ENCODE data around the gene PRELP.
"Not testable (repeated sequence)": the region's sequence is repeated elsewhere in the genome, so short reads cannot be mapped to it uniquely, and the experiment has no call there.

The PRELP gene
- long read RNA-seq, donor 1, full-length matches to known transcripts = 1 of 1 reads
- long read RNA-seq, donor 1, partial matches to known transcripts = 0 of 1 reads
- long read RNA-seq, donor 1, other reads (novel, unspliced or antisense) = 0 of 1 reads
- long read RNA-seq, donor 2, full-length matches to known transcripts = 1 of 1 reads
- long read RNA-seq, donor 2, partial matches to known transcripts = 0 of 1 reads
- long read RNA-seq, donor 2, other reads (novel, unspliced or antisense) = 0 of 1 reads
- long read RNA-seq, donor 3, full-length matches to known transcripts = 2 of 2 reads
- long read RNA-seq, donor 3, partial matches to known transcripts = 0 of 2 reads
- long read RNA-seq, donor 3, other reads (novel, unspliced or antisense) = 0 of 2 reads
- long read RNA-seq, donor 4, full-length matches to known transcripts = 2 of 8 reads
- long read RNA-seq, donor 4, partial matches to known transcripts = 6 of 8 reads
- long read RNA-seq, donor 4, other reads (novel, unspliced or antisense) = 0 of 8 reads
- long read RNA-seq, donor 5, full-length matches to known transcripts = 1 of 1 reads
- long read RNA-seq, donor 5, partial matches to known transcripts = 0 of 1 reads
- long read RNA-seq, donor 5, other reads (novel, unspliced or antisense) = 0 of 1 reads
- long read RNA-seq, donor 6, full-length matches to known transcripts = 1 of 1 reads
- long read RNA-seq, donor 6, partial matches to known transcripts = 0 of 1 reads
- long read RNA-seq, donor 6, other reads (novel, unspliced or antisense) = 0 of 1 reads
- long read RNA-seq, donor 7, full-length matches to known transcripts = 1 of 10 reads
- long read RNA-seq, donor 7, partial matches to known transcripts = 9 of 10 reads
- long read RNA-seq, donor 7, other reads (novel, unspliced or antisense) = 0 of 10 reads
- long read RNA-seq, donor 8 = 0 reads

DNA sequence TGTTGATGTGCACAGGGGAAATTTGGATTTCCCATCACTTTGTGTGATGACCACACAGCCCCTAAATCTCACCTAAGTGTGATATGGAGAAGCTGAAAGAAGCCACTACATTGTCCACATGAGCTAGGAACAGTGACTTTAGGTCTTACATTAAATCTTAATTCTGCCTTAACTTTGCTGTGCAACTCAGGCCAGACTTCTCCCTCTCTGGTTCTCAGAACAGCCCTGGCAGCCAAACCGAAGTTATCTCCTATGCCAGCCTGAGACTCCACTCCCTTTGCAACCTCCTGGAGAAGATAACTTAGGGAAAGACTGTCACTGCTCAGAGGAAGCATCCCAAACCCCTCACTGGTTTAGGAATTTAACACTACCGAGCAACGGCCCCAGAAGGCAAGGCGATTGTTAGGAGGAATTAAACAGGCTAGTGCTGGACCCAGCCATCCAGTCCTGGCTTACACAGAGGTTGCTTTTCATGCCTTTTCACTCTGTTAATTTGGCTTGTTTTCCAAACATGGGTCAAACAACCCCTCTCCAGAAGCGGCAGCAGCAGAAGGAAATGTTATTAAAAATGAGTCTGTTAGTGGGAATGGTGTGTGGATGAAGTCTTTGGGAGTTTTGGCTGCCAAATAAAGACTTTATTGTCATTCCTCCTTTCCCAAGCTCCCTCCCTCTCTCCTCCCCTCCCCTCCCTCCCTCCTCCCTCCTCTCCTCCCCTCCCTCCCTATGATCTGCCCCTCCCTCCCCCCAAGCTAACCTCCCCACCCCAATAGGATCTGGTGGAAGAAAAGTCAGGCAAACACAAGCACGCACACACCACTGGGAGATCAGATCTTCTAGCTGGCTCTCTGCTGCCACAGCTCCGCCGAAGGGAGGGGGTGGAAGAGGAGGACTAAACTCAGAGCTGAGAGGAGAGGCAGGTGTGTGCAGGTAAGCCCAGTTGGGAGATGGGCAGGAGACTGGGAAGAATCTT, at the start of gene PRELP:
Gene PRELP, plus strand, starts transcription at position 795 of the 970 bp plus-strand sequence. CDS start 7,379 bp downstream, outside the sequence.
- DNase-seq = no peak

- DNase-seq = no peak
These were observed 49.2 kb upstream of the PRELP start for GRCh38 chr1:203426366-203426765.

DNA sequence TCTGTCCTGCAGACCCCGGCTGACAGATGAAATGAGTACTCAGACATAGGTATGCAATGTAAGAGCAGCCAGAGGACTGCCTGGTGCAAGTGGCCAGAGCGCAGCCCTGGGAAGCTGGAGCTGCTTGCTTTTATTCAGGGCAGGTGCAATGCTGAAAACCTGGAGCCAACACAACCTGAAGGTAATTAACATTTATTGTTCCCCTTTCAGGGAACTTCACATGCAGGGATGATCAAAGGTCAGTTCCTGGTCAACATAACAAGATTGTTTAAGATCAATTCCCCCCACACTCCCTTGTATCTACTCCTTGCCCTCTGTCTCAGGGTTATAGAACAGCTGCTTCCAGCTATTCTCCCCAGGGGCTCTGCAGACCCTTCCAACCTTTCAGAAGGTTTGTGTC, 48.7 kb upstream of the PRELP start:
- no peak for DNase-seq

DNA sequence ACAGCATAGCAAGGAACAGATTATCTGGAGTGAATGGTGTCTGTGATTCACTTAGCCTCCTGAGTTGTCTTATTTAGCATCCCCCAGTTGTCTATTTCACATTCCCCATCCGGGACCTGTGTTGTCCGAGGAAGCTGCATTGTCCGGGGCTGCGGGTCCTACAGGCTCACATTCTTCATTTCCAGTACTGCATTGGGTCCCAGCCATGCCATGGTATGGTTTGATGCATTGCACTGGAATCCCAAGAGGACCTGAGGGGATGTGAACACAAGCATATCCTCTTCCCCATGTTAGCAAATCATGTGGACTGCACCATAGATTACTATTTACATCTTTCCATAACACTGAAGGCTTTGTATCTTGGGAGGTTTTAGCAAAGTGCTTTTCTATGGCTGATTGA, 48.2 kb upstream of the PRELP start:
- DNase-seq = no peak

- no peak for DNase-seq
These were observed 46.5 kb upstream of the PRELP start for GRCh38 chr1:203428981-203429599.

DNA sequence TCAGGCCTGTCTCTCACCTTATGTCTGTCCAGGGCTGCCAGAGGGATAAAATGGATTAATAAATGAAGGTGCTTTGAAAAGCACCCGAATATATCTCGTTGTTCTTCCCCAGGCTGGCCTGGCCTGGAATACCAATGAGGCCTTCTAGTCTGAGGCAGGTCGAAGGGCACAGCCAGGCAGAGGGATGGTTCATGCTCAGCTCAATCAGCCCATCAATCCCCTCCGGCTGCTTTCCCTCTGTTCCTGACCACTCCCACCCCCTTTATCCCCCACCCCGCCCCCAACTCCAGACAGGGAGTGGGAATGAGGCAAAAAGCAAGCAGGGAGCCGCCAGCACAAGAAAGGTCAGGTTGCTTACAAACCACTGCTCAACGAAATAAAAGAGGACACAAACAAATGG, 40.0 kb upstream of the PRELP start:
- DNase-seq = no peak

- DNase-seq = no peak
These were observed 37.8 kb upstream of the PRELP start for GRCh38 chr1:203437696-203438315.

DNA sequence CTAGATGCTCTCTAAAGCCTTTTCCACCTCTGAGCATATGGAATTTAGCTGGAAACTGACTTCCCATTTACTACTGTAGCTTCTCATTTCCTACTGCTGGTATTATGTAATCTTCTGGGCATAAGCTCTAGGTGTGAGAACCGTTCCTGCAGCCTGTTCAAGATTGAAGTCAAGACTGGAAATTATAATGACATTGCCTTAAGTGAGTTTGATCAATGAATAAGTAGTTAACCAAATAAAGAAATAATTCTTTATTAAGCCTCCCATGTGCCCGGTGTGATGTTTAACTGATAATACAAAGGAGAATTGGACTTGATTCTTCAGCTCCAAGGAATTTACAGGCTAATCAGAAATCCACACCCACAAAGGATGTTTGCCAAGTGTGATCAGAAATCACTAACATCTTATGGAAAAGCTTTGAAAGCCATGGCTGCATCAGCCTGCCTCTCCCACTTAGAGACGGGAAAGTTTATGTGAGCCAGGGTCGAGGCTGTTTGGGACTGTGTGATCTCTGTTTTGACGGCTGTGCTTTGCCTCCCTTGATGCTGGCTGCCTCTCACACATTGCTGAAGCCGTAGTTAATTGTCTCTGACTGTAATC, 36.4 kb upstream of the PRELP start:
- no peak for DNase-seq

DNA sequence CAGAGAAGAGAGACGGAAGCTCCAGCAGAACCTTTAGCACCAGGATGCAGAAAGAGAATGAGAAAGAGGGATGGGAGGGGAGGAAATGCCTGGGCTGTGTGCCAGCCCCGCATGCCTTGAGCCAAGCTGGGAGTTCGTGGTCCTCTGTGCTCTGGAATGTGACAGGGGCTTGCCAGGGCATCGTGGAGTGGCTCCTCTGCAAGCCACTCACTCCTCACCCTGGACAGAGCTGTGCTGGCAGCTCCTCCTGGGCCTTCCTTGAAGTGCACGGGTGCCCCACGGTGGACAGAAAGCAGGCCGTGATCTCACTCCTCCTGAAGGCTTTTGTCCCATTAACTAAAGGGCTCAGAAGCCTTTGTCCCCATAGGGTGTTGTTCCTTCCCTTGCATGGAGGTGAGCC, 34.8 kb upstream of the PRELP start:
- DNase-seq = no peak

- no peak for DNase-seq
These were observed 33.8 kb upstream of the PRELP start for GRCh38 chr1:203441766-203442165.

- no peak for DNase-seq
These were observed 32.8 kb upstream of the PRELP start for GRCh38 chr1:203442821-203443220.

DNA sequence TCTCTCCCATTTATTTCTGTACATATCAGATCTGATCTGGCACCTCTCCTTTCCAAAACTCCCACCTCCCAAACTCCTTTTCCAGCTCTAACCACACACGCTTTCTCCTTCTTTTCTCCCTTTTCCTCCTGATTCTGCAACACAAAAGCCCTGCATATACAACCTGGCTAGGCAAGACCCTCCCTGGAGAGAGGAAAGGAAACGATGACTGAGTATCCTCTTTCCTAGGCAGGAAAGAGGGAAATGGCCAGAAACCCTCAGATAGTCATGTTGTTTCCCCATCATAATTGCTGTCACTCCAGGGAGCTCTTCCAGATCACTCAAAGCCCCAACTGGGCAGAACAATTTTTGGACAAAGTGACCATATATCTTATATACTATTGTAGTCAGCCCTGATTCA, 32.3 kb upstream of the PRELP start:
- DNase-seq = no peak

GRCh38 chr1:203444171-203444576, 31.4 kb upstream of the PRELP start:
- DNase-seq = no peak

GRCh38 chr1:203447151-203447550, 28.5 kb upstream of the PRELP start:
- no peak for DNase-seq

- DNase-seq = not testable (repeated sequence)
These were observed 28.0 kb upstream of the PRELP start for GRCh38 chr1:203447598-203447997.

DNA sequence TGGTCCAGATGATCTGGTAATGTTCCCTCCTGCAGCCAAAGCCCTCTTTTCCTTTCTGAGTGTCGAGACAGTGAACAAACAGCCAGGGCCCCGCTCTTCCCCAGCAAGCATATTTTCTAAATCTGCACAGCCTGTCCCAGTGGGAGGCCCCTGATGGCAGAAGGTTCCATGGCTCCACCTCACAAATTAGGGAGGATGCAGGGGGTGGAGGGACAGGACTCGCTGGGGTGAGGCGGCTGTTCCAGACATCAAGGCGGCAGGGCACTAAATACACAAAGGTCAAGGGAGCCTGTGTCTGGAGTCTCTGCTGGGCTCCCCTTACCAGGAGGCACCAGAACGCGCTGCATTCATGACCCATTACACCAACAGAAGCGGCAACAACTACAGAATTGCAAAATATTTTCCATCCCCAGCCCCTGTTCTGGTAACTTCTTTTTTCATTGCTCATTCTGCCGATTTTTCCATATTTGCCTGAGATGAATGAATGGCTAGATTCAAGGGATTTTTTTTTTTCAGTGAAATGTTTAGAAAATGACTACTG, 27.0 kb upstream of the PRELP start:
- no peak for DNase-seq

- DNase-seq = no peak
These were observed 25.6 kb upstream of the PRELP start for GRCh38 chr1:203450001-203450400.

GRCh38 chr1:203450479-203451149, 25.0 kb upstream of the PRELP start:
- no peak for DNase-seq

GRCh38 chr1:203451836-203452784, 23.5 kb upstream of the PRELP start:
- DNase-seq = no peak

Data from right kidney (tissue), 9 donors.